Measurements from ENCODE around the gene SARDH. TPM values are rescaled to one million over a fixed set of nuclear protein-coding genes. Genes with fewer than 3 reads are reported as not detected.

The SARDH gene
- total RNA-seq, 4 donors from 2014 or later = 0.10 to 0.29 TPM; not detected in 2

GRCh38 chr9:133729617-133730281 is 8.4 kb downstream of the SARDH start:
- DNase-seq (ENCODE audit: low spot score in 2 of 2) = peak in 1 of 2 donors; percentile 74
- intact Hi-C loops (cut with DNase I; ENCODE audit: low total_unique reads) = loop anchor here (10.0 kb wide), 1 partner anchor 195 kb away; the partner anchor contains the start of gene ADAMTSL2
- TF ChIP-seq POLR2A (IDR thresholded peaks at IDR 0.05) (no peak), CTCF (IDR thresholded peaks at IDR 0.05) (no peak)
- no peak overlapping the region for H3K4me3 ChIP-seq (ENCODE audit: low read depth, poor library complexity, severe bottlenecking)
- WGBS, 2 donors = 83 to 88% methylated on average over 19 of the region's 19 CpGs

DNA sequence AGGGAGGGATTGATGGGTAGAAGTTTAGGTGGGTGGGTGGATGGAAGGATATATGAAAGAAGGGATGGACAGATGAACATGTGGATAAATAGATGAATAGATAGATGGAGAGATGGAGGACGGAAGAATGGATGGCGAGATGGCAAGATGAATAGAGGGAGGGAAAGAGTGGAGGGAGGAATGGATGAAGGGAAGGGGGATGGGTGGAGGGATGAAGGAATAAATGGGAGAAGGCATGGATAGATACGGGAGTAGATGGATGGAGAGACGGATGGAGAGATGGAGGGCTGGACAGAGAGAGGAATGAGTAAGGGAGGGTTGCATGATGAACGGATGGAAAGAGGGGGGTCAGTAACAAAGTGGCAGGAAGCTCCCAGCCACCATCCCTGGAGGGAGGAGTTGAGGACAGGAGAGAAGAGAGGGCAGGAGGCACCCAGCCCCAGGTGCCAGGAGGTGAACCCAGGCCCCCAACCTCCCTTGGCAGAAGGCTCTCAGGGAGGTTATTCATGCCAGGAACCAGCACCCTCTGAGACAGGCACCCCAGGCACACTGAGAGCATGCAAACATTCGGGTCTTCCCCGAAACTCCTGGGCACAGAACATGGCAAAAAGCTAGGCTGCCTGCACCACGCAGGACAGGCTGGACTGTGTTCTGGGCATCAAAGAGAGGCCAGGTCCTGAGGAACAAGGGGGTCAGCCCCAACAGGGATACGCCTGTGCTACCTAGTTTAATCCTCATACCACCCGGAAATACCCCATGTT is 9.1 kb downstream of the SARDH start:
- 70% methylated on average over 9 to 10 of the region's 10 CpGs for WGBS, 2 donors
- intact Hi-C loops (cut with DNase I; ENCODE audit: low total_unique reads) = loop anchor here (10.0 kb wide), 1 partner anchor 194 kb away; the partner anchor contains the start of gene ADAMTSL2
- H3K4me3 ChIP-seq (ENCODE audit: low read depth, poor library complexity, severe bottlenecking) = no peak overlapping the region
- TF ChIP-seq POLR2A (IDR thresholded peaks at IDR 0.05) (no peak), CTCF (IDR thresholded peaks at IDR 0.05) (no peak)
- DNase-seq (ENCODE audit: low spot score in 2 of 2) = peak in 1 of 2 donors; percentile 64

- DNase-seq (ENCODE audit: low spot score in 2 of 2) = peak in 1 of 2 donors; percentile 76
- intact Hi-C loops (cut with DNase I; ENCODE audit: low total_unique reads) = loop anchor here (10.0 kb wide), 1 partner anchor 193 kb away; the partner anchor contains the start of gene ADAMTSL2
- 88 to 96% methylated on average over 16 of the region's 18 CpGs for WGBS, 2 donors
- no peak for TF ChIP-seq POLR2A (IDR thresholded peaks at IDR 0.05)
- no peak for TF ChIP-seq CTCF (IDR thresholded peaks at IDR 0.05)
- no peak overlapping the region for H3K4me3 ChIP-seq (ENCODE audit: low read depth, poor library complexity, severe bottlenecking)
These were observed 10.2 kb downstream of the SARDH start for GRCh38 chr9:133727876-133728441.

DNA sequence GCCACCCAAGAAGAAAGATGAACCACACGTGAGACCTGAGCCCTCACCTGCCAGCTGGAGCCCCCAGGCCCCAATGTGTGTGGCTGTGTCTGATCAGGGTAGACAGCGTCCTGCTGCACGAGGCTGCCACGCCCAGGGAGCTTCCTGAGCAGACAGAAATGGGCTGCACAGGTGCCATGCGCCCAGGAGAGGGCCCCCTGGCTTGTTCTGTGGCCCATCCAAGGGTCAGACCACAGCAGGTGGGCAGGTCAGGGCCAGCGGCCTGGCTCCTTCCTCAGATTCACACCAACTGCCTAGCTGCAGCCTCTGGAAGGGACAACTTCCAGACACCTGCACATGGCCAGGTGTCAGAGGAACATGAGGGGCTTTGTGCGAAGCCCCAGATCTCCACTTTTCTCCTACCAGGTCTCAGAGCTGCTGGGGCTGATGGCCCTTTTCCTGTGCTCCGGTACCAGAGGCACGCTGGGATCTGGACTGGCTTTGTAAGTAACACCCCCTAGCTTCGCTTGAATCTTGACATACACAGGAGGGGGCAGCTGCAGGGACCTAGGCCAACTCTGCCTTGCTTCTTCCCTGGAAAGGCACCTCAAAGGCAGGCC is 10.8 kb downstream of the SARDH start:
- TF ChIP-seq CTCF (IDR thresholded peaks at IDR 0.05) (no peak), POLR2A (IDR thresholded peaks at IDR 0.05) (no peak)
- WGBS, 2 donors = 62 to 70% methylated on average over 9 to 10 of the region's 10 CpGs
- peak in 1 of 2 donors; percentile 80 for DNase-seq (ENCODE audit: low spot score in 2 of 2)
- intact Hi-C loops (cut with DNase I; ENCODE audit: low total_unique reads) = loop anchor here (10.0 kb wide), 1 partner anchor 193 kb away; the partner anchor contains the start of gene ADAMTSL2
- no peak overlapping the region for H3K4me3 ChIP-seq (ENCODE audit: low read depth, poor library complexity, severe bottlenecking)

DNA sequence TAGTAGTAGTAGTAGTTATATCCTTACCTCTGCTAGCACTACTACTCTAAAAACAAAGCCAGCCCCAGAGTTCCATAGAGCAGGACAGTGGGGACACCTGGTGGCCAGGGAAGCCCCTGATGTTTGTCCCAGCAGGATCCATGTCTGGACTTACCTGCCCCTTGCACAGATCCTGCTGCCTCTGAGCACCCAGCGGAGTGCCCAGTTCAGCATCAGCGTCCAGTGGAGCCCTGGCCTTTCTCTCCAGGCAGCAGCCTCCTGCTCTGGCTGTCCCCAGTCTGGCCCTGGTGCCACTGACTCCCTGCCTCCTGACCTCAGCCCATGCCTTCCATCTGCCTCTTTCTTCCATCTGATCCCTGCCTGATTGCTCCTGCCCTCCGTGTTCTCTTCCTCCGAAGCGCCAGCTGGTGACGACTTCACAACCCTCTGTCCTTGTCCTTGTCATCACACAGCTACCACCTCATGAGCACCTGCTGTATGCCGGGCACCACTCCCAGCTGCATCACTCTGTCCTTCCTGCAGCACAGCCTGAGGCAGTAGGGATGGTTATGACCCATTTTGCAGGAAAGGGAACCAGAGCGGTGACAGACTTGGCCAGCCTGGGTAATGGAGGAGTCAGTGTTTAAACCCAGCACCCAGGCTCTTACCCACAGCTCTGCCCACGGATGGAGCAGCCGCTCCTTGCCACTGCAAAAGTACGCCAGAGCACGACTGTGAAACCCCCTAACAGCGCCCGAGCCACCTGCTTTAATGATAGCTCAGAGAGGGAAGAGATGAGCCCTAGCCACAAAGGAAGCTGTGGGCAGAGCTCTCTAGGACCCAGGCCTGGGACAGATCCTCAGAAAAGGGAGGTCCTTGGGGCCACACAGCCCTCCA is 11.5 kb downstream of the SARDH start:
- peak in 1 of 2 donors; percentile 83 for DNase-seq (ENCODE audit: low spot score in 2 of 2)
- no peak for TF ChIP-seq CTCF (IDR thresholded peaks at IDR 0.05)
- no peak for TF ChIP-seq POLR2A (IDR thresholded peaks at IDR 0.05)
- H3K4me3 ChIP-seq (ENCODE audit: low read depth, poor library complexity, severe bottlenecking) = no peak overlapping the region
- intact Hi-C loops (cut with DNase I; ENCODE audit: low total_unique reads) = loop anchor here (10.0 kb wide), 1 partner anchor 192 kb away; the partner anchor contains the start of gene ADAMTSL2
- 64 to 70% methylated on average over 14 of the region's 14 CpGs for WGBS, 2 donors
